Dermis blood vessel endothelial cell (primary cell): ENCODE results near the gene ST6GALNAC3. TPM values are rescaled to one million over a fixed set of nuclear protein-coding genes. Genes with fewer than 3 reads are reported as not detected.

Source experiments
- DNase-seq: peaks from one replicate; pipeline ENCODE4 v3.0.0; 2010
- total RNA-seq: library from RNA; depleted of rRNA; stranded (reverse); fragments of >200 nt; gene quantifications from 2 replicates; pipeline ENCODE4 v1.2.3, GENCODE V29; 2014

Gene ST6GALNAC3
- total RNA-seq, 1 donor from 2014 or later: 44.9 TPM

GRCh38 chr1:76450229-76450628, 375.7 kb downstream of the ST6GALNAC3 start:
- DNase-seq: no peak

GRCh38 chr1:76463278-76463677, 388.7 kb downstream of the ST6GALNAC3 start:
- DNase-seq: no peak

GRCh38 chr1:76463849-76464248, 389.3 kb downstream of the ST6GALNAC3 start:
- DNase-seq: no peak

GRCh38 chr1:76465030-76465429, 390.5 kb downstream of the ST6GALNAC3 start:
- DNase-seq: peak; percentile 28

GRCh38 chr1:76470166-76470565, 395.6 kb downstream of the ST6GALNAC3 start:
- no peak for DNase-seq

- no peak for DNase-seq
Observed at GRCh38 chr1:76471536-76471935, 397.0 kb downstream of the ST6GALNAC3 start.

- no peak for DNase-seq
Observed at GRCh38 chr1:76473591-76473990, 399.0 kb downstream of the ST6GALNAC3 start.

GRCh38 chr1:76474922-76475321, 400.4 kb downstream of the ST6GALNAC3 start:
- no peak for DNase-seq

- no peak for DNase-seq
Observed at GRCh38 chr1:76477156-76477555, 402.6 kb downstream of the ST6GALNAC3 start.

GRCh38 chr1:76480827-76481226, 406.3 kb downstream of the ST6GALNAC3 start:
- peak; percentile 19 for DNase-seq

- no peak for DNase-seq
Observed at GRCh38 chr1:76481672-76482071, 407.1 kb downstream of the ST6GALNAC3 start.

GRCh38 chr1:76482272-76482671, 407.7 kb downstream of the ST6GALNAC3 start:
- no peak for DNase-seq

- no peak for DNase-seq
Observed at GRCh38 chr1:76491737-76492136, 417.2 kb downstream of the ST6GALNAC3 start.

GRCh38 chr1:76492752-76493430, 418.3 kb downstream of the ST6GALNAC3 start:
- no peak for DNase-seq

GRCh38 chr1:76494807-76495206, 420.3 kb downstream of the ST6GALNAC3 start:
- peak; percentile 69 for DNase-seq

- DNase-seq: peak; percentile 49
Observed at GRCh38 chr1:76496871-76497270, 422.3 kb downstream of the ST6GALNAC3 start.

GRCh38 chr1:76500116-76500515, 425.6 kb downstream of the ST6GALNAC3 start:
- DNase-seq: no peak

- DNase-seq: peak; percentile 12
Observed at GRCh38 chr1:76501136-76501535, 426.6 kb downstream of the ST6GALNAC3 start.

GRCh38 chr1:76501586-76502219, 427.2 kb downstream of the ST6GALNAC3 start:
- peak; percentile 24 for DNase-seq

- DNase-seq: no peak
Observed at GRCh38 chr1:76503100-76503499, 428.6 kb downstream of the ST6GALNAC3 start.

- DNase-seq: no peak
Observed at GRCh38 chr1:76503736-76504135, 429.2 kb downstream of the ST6GALNAC3 start.

- DNase-seq: no peak
Observed at GRCh38 chr1:76507376-76507775, 432.8 kb downstream of the ST6GALNAC3 start.

GRCh38 chr1:76508871-76509270, 434.3 kb downstream of the ST6GALNAC3 start:
- DNase-seq: no peak
